Tibial nerve (tissue), 4 donors: ENCODE results near the gene FRMPD2.

ENCODE experiments used
- CTCF ChIP-seq, 5 experiments: fragments of 200-600 bp in 3 of 5; fragments of 450-650 bp in 2 of 5; sonication (generic) in 3 of 5; IDR thresholded peaks; one replicate each; pipeline ENCODE4 v1.5.1; 2016 to 2019; ENCODE audit warnings: antibody characterized with exemption in 5 of 5, mild to moderate bottlenecking in 3 of 5, moderate library complexity in 2 of 5
- EP300 ChIP-seq, 2 donors: sonication (generic); formaldehyde crosslinking; IDR thresholded peaks; one replicate each; pipeline ENCODE4 v1.6.1; 2017; ENCODE audit warnings: antibody characterized with exemption in 2 of 2, mild to moderate bottlenecking in 1 of 2

DNA sequence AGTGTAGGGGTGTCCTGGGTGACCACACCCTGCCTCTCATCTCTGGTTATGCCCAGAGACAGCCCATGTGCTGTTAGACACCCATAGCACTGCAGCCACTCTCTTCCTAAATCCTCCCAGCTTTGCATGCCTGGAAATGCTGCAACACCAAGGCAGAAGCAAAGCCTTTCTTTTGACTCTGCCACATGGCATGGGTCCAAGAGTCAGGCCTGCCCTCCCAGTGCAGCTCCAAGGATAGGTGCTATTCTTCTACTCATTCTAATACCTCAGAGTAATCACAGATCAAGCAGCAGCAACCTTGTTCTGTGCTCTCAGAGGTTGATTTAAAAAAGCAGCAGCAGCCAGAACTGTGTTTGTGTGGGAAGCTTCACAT, 23.4 kb downstream of the FRMPD2 start:
- TF ChIP-seq CTCF (IDR thresholded peaks at IDR 0.05): no peak
- no peak for TF ChIP-seq EP300 (IDR thresholded peaks at IDR 0.05)
